GM19463 (cell line): ENCODE results near the gene OSM.
"Not testable (repeated sequence)": the region's sequence is repeated elsewhere in the genome, so short reads cannot be mapped to it uniquely, and the experiment has no call there.

ENCODE experiments used
- ATAC-seq: cut with Tn5 transposase; IDR thresholded peaks from one replicate; pipeline ENCODE4 v1.9.1; 2021; ENCODE audit warnings: mild to moderate bottlenecking, moderate library complexity; ENCODE audit not compliant: unreplicated experiment

Gene OSM

DNA sequence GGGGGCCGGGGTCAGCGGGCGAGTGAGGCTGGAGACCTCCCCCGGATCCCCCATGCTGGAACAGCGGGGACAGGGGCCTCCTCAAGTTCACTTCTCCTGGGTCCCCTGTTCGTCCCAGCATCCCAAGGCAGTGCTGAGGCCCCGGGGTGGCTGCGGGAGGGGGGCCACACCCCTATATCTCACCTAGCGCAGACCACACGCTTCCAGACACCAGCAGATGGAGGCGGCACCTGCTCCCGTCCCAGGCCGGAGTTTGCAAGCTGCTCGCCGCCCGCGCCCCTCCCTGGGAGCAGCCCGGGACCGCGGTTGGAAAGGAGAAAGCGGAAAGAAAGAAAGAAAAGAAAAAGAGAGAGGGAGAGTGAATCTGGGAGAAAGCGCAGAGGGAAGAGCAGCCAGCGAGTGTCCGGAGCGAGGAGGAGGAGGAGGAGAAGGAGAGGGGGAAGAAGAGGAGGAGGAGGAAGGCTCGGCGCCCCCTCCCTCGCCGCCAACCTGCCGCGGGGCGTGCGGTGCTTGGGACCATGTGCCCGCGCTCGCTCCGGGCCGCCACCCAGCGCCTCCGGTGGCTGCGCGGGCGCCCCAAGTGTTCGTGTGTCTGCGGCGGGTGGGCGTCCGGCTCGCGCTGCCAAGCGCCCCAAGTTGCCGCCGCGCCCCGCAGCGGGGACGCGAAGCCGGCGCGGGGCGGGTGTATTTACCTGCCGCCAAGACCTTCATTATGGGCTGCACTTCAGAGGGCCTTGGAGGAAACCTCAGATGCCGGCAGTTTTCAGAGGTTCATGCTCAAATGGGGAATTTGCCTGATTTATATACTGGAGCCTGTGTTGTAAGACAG lies 20.5 kb downstream of the OSM start, which contains the start of gene LIF:
Gene LIF, minus strand, starts transcription at position 775 of the 829 bp plus-strand sequence. Its CDS starts 64 bp downstream, at position 711.
- ATAC-seq, result no peak

DNA sequence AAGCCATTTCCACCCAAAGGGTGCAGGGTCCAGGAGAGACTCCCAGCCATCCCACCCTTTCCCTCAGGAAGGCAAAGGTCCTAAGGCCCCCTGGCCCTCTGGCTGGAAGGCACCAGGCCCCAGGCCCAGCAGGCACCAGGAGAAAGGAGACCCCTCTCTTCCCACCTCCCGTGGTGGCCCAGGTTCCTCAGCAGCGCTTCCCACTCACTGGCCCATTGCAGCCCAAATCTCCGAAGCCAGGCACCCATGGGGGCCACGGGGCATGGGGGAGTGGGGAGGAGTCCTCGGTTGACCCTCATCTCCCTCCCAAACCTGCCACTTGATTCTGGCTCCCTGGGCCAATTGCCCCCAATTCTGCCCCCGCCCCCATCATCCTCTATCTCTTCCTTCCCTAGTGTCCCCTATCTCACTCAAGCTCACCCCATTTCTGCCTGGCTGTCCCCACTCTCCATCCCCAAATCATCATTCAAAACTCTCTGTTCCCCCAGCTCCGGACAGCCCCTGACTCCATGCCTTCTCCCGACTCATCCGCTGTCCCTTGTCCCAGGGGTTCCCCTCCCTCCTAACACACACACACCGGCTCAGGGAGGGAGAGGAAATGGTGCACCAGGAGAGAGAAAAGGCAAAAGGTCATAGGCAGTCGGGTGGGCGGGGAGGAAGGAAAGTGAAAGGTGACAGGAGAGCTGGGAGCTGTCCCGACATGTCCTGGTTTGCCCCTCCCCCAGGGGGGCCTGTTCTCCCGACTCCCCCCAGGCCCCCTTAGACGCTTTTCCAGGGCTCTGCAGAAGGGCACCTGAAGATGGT lies 21.3 kb downstream of the OSM start:
- ATAC-seq, result no peak

DNA sequence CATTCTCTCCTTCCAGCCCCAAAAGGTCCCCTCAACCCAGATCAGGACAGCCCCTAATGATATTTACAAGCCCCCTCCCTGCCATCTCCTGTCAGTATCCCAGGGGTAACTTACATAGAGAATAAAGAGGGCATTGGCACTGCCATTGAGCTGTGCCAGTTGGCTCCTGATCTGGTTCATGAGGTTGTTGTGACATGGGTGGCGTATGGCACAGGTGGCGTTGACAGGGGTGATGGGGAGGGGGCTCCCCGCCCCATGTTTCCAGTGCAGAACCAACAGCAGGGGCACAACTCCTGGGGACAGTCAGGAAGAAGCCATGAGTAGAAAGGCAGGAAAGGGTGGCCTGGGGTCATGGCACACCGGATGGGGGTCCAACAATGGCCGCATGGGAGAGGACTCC lies 22.0 kb downstream of the OSM start:
- no peak for ATAC-seq

DNA sequence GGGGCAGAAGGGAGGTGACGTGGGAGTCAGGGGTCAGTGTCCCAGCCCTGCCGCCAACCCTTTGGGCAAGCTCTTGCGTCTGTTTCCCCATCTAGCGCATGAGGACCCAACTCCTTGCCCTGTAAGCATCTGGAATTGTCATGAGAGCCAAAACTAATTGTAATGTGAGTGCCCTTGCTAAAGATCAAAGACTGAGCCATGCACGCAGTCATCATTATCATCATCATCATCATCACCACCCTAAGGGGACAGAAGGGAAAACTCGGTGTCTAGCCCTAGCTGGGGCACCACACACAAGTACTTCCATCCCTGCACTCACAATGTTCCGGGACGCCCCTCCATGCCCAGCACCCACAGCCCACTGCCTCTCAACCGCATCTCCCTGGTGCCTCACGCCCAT lies 22.6 kb downstream of the OSM start:
- ATAC-seq, result no peak

DNA sequence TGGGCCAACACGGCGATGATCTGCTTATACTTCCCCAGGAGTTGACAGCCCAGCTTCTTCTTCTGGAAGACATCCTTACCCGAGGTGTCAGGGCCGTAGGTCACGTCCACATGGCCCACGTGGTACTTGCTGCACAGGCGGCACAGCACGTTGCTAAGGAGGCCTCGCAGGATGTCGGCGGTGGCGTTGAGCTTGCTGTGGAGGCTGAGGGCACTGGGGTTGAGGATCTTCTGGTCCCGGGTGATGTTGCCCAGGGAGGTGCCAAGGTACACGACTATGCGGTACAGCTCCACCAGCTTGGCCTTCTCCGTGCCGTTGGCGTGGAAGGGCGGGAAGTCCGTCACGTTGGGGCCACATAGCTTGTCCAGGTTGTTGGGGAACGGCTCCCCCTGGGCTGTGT lies 23.0 kb downstream of the OSM start:
- no peak for ATAC-seq

DNA sequence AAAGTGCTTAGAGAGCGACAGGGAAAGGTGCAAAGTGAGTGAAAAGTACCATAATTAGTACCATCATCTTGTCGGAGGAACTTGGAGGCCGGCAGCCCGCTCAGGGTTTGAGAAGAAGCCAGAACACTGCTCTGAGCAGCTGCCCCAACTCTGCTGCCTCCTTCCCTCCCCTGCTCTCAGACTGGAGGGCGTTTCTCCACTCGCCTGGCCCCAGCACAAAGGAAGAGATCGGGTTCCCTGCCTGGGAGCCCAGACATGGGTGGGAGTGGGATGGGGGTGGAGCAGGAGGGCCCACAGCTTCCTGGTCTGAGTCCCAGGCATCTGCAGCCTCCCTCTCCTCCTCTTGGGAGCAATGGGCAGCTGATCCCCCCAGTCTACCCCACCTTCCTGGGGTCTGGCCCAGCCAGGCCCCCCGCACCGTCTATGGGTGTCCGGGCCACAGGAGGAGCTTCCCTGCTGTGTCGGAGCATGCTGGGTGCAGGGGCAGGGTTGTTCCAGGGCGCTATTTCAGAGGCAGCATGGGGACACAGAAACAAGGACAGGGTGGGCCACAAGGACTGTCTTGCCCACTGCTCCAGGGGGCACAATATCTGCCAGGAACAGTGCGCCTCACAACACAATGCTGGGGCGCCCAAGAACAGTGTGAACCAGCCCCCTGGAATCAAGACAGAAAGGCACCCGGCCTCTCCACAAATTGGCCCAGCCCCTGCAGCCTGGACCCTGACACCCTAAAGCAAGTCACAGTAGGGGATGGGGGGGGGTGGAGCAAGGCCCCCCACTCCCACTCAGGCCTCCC lies 24.9 kb downstream of the OSM start:
- ATAC-seq, result no peak

DNA sequence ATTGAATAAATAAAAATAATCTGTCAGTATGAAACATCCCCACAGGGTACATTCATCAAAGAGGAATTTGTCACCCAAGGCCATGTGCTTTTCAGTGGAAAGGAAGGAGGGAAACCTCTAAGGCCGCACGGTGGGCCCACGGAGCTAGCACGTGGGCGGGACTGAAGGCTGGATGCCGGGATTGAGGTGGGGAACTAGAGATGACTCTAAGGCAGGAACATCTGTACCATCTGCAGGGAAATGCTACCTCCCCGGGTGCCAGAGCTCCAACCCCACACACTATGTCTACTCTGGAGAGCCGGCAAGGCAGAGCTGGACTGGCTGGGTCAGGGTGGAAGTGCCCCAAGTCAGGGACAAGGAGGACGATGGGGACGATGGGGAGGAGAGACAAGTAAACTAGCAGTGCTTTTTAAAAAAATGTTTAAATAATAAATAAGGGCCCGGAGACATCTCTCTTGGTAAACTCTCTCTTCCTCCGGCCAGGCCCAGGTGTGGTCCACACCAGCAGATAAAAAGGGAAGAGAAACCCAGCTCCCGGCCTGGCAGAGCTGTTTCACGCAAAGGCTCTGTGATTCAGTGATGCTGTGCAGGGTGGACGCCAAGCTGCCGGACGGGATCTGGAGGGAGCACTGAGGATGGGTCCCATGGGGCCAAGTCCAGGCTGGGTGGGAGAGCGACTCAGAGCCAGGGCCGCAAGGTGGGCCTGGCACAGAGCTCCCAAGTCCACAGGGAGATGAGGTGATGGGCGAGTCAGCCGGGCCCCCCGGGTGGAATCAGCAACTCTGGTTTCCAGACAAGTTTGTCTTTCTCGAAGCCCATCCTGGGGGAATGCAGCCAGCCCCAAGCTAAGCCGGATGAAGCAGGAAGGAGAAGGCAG lies 25.9 kb downstream of the OSM start:
- no peak for ATAC-seq

DNA sequence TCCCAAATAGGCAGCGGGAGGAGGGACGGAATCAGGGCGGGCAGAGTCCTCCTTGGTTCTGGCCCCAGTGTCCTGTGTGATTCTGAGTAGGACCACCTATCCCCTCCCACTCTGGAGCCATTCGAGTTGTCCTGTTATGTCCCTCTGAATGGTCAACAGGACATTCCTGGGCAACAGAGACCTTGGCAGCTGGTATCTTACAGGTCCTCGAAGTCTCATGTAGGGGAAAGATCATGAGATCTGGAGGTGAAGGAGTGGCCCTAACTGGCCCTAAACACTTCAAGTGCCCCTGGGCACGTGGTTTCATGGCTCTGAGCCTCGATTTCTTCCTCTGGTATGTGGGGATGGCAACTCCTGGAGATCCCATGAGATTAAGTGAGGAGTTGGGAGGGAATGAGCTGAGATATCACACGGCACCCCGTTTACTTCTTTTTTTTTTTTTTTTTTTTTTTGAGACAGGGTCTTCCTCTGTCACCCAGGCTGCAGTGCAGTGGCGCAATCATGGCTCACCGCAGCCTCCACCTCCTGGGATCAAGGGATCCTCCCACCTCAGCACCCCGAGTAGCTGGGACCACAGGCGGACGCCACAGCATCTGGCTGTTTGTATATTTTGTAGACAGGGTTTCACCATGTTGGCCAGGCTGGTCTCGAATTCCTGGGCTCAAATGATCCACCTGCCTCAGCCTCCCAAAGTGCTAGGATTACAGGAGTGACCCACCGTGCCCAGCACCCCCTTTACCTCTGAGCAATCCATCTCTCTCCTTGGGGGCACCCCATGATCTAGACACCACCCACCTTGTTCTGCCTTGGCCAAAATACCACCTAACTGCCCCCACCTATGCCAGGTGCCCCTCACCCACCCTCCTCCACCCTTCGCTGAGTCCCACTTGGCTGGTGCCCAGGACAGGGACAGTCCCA lies 26.9 kb downstream of the OSM start:
- no peak for ATAC-seq

DNA sequence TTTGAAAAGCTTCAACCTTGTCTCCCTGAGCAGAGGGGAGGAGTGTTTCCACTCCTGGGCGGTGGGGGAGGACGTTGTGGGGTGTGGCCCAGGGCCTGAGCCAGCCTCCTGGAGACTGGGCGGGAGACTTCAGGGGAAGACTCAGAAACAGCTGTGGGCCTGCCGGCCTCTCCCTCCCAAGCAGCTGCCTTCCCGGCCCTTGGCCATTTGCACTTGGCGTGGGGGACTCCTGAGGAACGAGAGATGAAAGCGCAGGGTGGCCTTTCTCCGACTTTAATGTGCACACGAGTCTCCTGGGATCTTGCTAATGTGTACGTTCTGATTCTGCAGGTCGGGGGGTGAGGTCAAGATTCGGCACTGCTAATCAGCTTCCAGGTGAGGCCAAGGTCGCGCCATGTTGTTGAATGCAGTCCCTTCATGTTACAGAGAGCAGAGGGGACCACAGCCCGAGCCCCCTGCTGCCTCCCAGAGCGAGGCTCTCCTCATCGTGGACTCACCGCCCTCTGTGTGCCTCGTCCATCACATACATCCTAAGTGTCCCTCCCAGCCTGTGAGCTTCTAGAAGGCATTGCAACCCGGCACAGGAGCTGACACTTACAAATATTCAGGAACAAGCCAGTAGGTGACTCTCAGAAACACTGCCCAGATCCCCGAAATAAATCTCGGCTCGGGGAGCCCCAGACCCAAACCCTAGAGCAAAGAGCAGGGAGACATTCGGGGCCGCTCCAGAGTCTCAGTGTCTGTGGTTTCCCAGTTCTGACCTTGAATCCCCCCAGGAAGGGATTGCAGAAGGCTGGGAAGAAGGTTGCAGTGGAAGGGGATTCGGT lies 27.8 kb downstream of the OSM start:
- no peak for ATAC-seq

DNA sequence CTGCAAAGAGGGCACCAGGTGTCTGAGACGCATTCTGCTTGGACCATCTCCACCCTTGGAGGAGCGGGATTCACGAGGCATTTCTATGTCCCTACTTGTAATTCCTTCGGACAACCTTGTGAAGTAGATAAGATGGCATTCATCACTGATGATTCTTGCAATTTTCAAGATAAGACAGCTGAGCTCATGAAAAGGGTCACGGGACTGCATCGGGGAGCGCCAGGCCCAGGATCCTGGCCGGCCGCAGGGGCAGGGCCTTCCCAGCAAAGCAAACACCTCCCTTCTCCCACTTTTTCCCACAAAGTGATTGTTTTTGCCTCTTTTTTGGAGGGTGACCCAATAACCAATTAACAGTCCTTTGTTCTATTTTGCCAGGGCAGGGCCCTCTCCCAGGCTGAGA lies 28.5 kb downstream of the OSM start:
- no peak for ATAC-seq

DNA sequence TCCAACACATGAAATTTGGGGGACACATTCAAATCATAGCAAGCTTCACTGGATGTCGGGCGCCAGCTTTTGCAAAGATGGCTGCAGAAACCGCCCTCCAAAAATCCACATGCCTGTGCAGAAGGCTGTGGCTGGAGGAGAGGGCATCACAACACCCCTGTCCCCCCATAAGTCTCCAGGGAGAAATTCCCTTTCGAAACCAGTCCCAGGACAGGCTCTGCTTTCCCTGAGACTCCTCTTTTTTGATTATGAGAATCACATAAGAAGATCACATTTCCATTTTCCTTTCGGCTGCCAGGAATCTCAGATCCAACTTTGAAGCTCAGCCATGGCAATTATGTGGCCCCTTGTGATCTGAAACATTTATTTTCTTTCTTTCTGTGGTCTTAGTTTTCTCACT lies 29.8 kb downstream of the OSM start:
- no peak for ATAC-seq

DNA sequence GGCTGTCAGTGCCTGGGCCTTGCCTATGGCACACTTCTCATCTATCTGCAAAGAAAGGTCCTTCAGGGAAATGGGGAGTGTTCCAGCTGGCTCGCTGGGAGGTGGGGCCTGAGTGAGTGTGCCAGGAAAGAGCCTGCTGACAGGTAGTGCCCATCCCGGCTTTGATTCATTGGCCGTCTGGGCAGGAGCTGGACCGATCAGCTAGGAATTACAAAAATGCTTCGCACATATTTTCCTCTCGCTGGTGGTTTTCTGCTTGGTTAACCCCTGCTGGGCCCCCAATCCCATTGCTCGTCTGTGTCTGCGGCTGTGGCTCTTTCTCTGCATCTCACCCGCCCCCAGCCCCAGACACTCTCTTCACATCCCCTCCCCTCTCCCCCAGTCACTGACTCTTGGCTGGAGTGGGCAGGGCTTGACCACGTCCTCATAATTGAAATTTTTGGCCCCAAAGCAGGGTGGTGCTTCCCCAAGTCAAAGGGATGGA lies 30.9 kb downstream of the OSM start:
- ATAC-seq, result no peak

DNA sequence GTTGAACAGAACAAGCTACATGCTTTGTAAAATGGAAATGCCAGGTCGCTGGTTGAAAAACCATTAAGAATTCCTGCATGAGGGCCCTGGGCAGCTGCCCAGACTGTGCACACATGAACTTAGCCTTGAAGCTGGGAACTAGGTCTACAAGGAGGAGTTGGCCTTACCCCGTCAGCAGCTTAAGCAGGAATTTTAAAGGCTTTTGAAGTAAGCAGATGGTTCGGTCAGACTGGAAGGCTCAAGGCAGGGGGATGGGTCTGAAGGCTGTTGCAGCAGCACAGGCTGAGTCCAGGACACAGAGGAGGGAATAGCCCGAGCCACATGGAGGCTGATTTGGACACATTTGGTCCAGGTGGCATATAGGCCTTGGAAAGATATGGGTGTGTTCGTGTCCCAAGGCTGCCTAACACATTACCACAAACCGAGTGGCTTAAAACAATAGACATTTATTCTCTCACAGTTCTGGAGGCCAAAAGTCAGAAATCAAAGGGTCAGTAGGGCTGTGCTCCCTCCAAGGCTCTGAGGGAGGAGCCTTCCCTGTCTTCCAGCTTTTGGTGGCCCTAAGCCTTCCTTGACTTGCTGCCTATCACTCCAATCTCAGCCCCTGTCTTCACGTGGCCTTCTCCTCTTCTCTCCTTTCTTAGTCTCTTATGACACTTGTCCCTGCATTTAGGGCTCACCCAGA lies 31.7 kb downstream of the OSM start:
- no peak for ATAC-seq

DNA sequence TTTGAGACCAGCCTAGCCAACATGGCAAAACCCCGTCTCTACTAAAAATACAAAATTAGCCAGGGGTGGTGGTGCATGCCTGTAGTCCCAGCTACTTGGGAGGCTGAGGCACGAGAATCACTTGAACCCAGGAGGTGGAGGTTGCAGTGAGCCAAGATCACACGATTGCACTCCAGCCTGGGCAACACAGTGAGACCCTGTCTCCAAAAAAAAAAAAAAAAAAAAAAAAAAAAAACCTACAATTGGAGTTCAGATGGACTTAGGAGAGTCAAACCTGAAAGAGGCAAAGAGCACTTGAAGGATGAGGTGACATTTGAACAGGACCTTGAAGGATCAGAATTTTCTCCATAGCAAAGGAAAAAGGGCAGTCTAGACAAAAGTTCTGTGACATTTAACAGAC lies 32.3 kb downstream of the OSM start:
- not testable (repeated sequence) for ATAC-seq

DNA sequence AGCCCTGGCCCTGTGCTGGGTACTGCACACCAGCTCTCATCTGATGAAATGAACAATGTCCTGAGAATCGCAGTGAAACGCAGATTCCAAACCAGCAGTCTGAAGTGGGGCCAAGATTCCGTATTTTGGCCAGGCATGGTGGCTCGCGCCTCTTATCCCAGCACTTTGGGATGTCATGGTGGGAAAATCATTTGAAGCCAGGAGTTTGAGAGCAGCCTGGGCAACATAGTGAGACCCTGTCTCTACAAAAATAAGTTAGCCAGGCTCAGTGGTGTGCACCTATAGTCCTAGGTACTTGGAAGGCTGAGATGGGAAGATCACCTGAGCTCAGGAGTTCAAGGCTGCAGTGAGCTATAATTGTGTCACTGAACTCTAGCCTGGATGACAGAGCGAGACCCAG lies 33.1 kb downstream of the OSM start:
- no peak for ATAC-seq

DNA sequence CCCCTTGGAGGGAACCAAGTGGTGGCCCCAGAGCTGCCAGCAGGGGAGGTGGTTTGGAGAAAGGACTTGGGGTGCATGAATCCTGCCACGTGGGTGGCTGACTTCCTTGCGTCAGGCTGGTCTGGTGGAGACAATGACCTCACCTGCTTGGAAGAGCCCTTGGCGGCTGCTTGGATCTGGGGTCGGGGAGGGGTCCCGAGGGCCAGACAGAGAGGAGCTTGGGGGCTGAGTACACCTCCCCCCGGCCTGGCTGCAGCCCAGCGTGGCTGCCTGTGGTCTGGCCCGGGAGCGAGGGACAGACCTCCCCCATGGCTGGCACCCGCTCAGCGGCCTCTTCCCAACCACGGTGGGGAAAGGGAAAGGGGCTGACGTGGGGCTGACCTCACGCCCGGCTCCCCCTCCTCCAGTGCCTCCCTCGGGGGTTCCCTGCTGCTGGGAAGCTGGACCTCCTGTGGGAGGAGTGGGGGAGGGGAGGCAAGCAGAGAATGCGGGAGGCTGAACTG lies 33.9 kb downstream of the OSM start:
- no peak for ATAC-seq

DNA sequence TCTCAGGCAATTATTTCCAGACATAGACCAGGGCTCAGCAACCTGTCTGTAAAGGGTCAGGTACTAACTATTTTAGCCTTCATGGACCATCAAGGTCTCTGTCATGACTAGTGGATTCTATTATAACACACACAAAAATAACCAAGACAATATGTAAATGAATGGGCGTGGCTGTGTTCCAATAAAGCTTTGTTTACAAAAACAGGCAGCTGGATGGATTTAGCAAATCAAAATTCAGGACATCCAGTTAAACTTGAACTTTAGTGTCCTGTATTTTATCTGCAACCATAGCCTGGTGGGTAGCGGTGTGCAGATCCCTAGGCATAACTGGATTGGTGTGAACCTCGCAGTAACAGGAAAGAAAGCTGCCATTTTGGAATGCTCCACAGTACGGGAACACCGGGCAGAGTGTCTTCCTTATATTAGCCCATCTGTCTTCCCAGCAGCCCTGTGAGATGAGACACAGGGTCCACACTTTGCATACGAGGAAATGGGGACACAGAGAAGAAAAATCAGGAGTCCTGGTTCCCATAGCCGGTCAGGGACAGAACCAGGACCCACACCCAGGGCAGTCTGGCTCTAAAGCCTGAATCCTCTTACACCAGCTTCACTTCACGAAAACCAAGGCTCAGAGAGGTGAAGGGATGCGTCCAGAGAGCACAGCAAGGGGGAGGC lies 35.7 kb downstream of the OSM start:
- ATAC-seq, result no peak
